ENCODE results near the gene GH1.

DNA sequence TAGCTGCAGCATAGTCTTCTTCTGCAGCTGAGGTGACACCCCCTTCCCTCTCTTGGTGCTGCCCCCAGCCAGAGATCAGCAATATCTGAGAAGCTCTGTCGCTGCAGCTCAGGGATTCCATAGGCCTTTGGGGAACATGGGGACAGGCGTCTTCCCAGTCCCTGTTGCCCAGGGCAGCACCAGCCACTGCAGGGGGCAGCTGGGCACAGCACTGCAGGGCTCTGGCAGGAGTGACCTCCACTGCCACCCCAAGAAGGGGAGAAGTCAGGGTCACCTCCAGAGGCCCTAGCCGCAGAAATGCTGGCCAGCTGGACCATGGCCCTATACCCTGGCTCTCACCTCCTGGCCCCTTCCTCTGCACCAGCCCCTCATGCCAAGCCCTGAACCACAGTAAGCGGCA is 37.2 kb upstream of the GH1 start:
- TF ChIP-seq POLR2A (IDR thresholded peaks at IDR 0.05; ENCODE audit: borderline replicate concordance, extremely low read depth, insufficient read depth, insufficient read length), result no peak
- TF ChIP-seq, protein P1, sequence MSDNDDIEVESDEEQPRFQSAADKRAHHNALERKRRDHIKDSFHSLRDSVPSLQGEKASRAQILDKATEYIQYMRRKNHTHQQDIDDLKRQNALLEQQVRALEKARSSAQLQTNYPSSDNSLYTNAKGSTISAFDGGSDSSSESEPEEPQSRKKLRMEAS (IDR thresholded peaks at IDR 0.05), result no peak
- no peak for TF ChIP-seq YY1 (IDR thresholded peaks at IDR 0.05; ENCODE audit: extremely low read depth, insufficient replicate concordance, low read depth, low read length)
- TF ChIP-seq, protein P2, sequence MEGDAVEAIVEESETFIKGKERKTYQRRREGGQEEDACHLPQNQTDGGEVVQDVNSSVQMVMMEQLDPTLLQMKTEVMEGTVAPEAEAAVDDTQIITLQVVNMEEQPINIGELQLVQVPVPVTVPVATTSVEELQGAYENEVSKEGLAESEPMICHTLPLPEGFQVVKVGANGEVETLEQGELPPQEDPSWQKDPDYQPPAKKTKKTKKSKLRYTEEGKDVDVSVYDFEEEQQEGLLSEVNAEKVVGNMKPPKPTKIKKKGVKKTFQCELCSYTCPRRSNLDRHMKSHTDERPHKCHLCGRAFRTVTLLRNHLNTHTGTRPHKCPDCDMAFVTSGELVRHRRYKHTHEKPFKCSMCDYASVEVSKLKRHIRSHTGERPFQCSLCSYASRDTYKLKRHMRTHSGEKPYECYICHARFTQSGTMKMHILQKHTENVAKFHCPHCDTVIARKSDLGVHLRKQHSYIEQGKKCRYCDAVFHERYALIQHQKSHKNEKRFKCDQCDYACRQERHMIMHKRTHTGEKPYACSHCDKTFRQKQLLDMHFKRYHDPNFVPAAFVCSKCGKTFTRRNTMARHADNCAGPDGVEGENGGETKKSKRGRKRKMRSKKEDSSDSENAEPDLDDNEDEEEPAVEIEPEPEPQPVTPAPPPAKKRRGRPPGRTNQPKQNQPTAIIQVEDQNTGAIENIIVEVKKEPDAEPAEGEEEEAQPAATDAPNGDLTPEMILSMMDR (IDR thresholded peaks at IDR 0.05 in 2 of 3, conservative IDR thresholded peaks at IDR 0.05 in 1 of 3; ENCODE audit: borderline replicate concordance in 1 of 3, insufficient read depth in 1 of 3, low read depth in 2 of 3, low read length in 2 of 3), result no peak
- TF ChIP-seq EZH2phosphoT487 (IDR thresholded peaks at IDR 0.05; ENCODE audit: borderline replicate concordance), result no peak
- no peak for TF ChIP-seq CEBPB (IDR thresholded peaks at IDR 0.05; ENCODE audit: low read depth)
- no peak for TF ChIP-seq JUND (IDR thresholded peaks at IDR 0.05)
- TF ChIP-seq, protein P3, sequence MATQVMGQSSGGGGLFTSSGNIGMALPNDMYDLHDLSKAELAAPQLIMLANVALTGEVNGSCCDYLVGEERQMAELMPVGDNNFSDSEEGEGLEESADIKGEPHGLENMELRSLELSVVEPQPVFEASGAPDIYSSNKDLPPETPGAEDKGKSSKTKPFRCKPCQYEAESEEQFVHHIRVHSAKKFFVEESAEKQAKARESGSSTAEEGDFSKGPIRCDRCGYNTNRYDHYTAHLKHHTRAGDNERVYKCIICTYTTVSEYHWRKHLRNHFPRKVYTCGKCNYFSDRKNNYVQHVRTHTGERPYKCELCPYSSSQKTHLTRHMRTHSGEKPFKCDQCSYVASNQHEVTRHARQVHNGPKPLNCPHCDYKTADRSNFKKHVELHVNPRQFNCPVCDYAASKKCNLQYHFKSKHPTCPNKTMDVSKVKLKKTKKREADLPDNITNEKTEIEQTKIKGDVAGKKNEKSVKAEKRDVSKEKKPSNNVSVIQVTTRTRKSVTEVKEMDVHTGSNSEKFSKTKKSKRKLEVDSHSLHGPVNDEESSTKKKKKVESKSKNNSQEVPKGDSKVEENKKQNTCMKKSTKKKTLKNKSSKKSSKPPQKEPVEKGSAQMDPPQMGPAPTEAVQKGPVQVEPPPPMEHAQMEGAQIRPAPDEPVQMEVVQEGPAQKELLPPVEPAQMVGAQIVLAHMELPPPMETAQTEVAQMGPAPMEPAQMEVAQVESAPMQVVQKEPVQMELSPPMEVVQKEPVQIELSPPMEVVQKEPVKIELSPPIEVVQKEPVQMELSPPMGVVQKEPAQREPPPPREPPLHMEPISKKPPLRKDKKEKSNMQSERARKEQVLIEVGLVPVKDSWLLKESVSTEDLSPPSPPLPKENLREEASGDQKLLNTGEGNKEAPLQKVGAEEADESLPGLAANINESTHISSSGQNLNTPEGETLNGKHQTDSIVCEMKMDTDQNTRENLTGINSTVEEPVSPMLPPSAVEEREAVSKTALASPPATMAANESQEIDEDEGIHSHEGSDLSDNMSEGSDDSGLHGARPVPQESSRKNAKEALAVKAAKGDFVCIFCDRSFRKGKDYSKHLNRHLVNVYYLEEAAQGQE (IDR thresholded peaks at IDR 0.05; ENCODE audit: low read depth), result no peak
- no peak for TF ChIP-seq EZH2 (IDR thresholded peaks at IDR 0.05)
- TF ChIP-seq SP1 (IDR thresholded peaks at IDR 0.05; ENCODE audit: low read depth), result no peak
- TF ChIP-seq POLR2AphosphoS5 (IDR thresholded peaks at IDR 0.05; ENCODE audit: low read depth, low read length), result no peak
- no peak for TF ChIP-seq RAD21 (IDR thresholded peaks at IDR 0.05; ENCODE audit: low read depth)
- TF ChIP-seq FOSL1 (IDR thresholded peaks at IDR 0.05; ENCODE audit: low read depth), result no peak
